Measurements from ENCODE around the gene TMEM163.

GRCh38 chr2:134454931-134455330 lies 263.9 kb downstream of the TMEM163 start:
- no peak for TF ChIP-seq CTCF (IDR thresholded peaks at IDR 0.05)
- TF ChIP-seq POLR2A (IDR thresholded peaks at IDR 0.05): no peak

Data from body of pancreas (tissue), 4 donors.